ENCODE measurements around the gene IRF2BPL.

GRCh38 chr14:77028384-77029231, at the start of gene IRF2BPL:
- TF ChIP-seq POLR2A (IDR thresholded peaks at IDR 0.05; ENCODE audit: low read depth, low read length) (peak; percentile 83), TAF1 (IDR thresholded peaks at IDR 0.05; ENCODE audit: borderline replicate concordance, low read depth, low read length) (peak; percentile 77)
